HepG2 (cell line): ENCODE data around the gene ADGRG6. TPM values are rescaled to one million over a fixed set of nuclear protein-coding genes. Genes with fewer than 3 reads are reported as not detected.
A peak's percentile ranks its signal among the peaks of the same experiment; 100 is the strongest.

ENCODE experiments used
- ARID5B ChIP-seq: IDR thresholded peaks from 2 replicates; pipeline ENCODE4 v1.4.0; 2020; ENCODE audit warnings: mild to moderate bottlenecking, missing genetic modification reagents
- GMEB1 ChIP-seq: sonication (generic); formaldehyde crosslinking; IDR thresholded peaks from 2 replicates; pipeline ENCODE4 v1.5.1; 2020; ENCODE audit warnings: missing genetic modification reagents, mild to moderate bottlenecking, borderline replicate concordance
- SMARCE1 ChIP-seq: fragments of 450-650 bp; IDR thresholded peaks from 2 replicates; pipeline ENCODE4 v1.6.1; 2017; ENCODE audit warnings: borderline replicate concordance
- TRAFD1 ChIP-seq: sonication (generic); formaldehyde crosslinking; IDR thresholded peaks from 2 replicates; pipeline ENCODE4 v1.5.1; 2020; ENCODE audit warnings: missing genetic modification reagents, mild to moderate bottlenecking, borderline replicate concordance
- ZNF12 ChIP-seq: sonication (generic); formaldehyde crosslinking; IDR thresholded peaks from 2 replicates; pipeline ENCODE4 v1.5.0; 2020; ENCODE audit warnings: missing genetic modification reagents
- ZNF580 ChIP-seq: IDR thresholded peaks from 2 replicates; pipeline ENCODE4 v1.6.1; 2016; ENCODE audit warnings: low read depth, borderline replicate concordance
- polyA plus RNA-seq, 8 experiments: library from polyadenylated mRNA; depleted of rRNA in 3 of 8; stranded (reverse) in 7 of 8; unstranded in 1 of 8; fragments of >200 nt; fragmentation: Illumina TruSeq in 4 of 8; extraction: Trizol in 4 of 8; gene quantifications; 2 replicates each; pipeline versions ENCODE4 v1.2.1 to v1.2.3, GENCODE V29; 2011 to 2016; ENCODE audit warnings: low read depth in 4 of 8, missing spikeins in 1 of 8, mixed read lengths in 1 of 8; ENCODE audit not compliant: insufficient read depth in 1 of 8
- total RNA-seq, 5 experiments: library from RNA; depleted of rRNA; stranded (reverse); fragments of >200 nt; fragmentation: Illumina TruSeq; extraction: Trizol; gene quantifications; 2 replicates each; pipeline ENCODE4 v1.2.3, GENCODE V29; 2016; ENCODE audit warnings: low read depth in 1 of 5

ADGRG6 gene
- total and polyA plus RNA-seq, 2 of the 13 experiments (the other 11 are each of a cell fraction or from before 2014, with no cell fraction given) = 129 to 249 TPM

- TF ChIP-seq ARID5B = peak; percentile 98
- TF ChIP-seq ZNF580 (CRISPR knock-in tag) = peak; percentile 86; the same call in 1 of the 2 replicates
- TF ChIP-seq TRAFD1 (CRISPR knock-in tag) = peak; percentile 34; the same call in 1 of the 2 replicates
- TF ChIP-seq SMARCE1 = peak; percentile 16; the same call in 1 of the 2 replicates
- TF ChIP-seq GMEB1 (CRISPR knock-in tag) = no peak
- peak; percentile 57; the same call in 1 of the 2 replicates for TF ChIP-seq ZNF12 (CRISPR knock-in tag)
Measured at GRCh38 chr6:142297996-142298753, 3.6 kb upstream of the ADGRG6 start (continued).
